BLaER1 treated with 17β-estradiol and CSF1 and Interleukin-3, amounts not matched to agents 10 nM and 100 nM (cell line): ENCODE results near the gene MBNL2.

ENCODE experiments used
- H3K27ac ChIP-seq, 11 experiments: shearing (Covaris generic); formaldehyde crosslinking; 2 replicates each; pipeline ENCODE4 v1.8.1; 2022
- H3K27me3 ChIP-seq, 11 experiments: shearing (Covaris generic); formaldehyde crosslinking; 2 replicates each; pipeline ENCODE4 v1.8.1; 2022
- H3K36me3 ChIP-seq, 11 experiments: shearing (Covaris generic); formaldehyde crosslinking; 2 replicates each; pipeline ENCODE4 v1.8.1; 2022
- H3K4me1 ChIP-seq, 10 experiments: shearing (Covaris generic); formaldehyde crosslinking; 2 replicates each; pipeline ENCODE4 v1.8.1; 2022
- H3K4me2 ChIP-seq, 11 experiments: shearing (Covaris generic); formaldehyde crosslinking; 2 replicates each; pipeline ENCODE4 v1.8.1; 2022
- H3K4me3 ChIP-seq, 10 experiments: shearing (Covaris generic); formaldehyde crosslinking; 2 replicates each; pipeline ENCODE4 v1.8.1; 2022
- H3K9ac ChIP-seq, 11 experiments: shearing (Covaris generic); formaldehyde crosslinking; 2 replicates each; pipeline ENCODE4 v1.8.1; 2022
- H3K9me3 ChIP-seq, 11 experiments: shearing (Covaris generic); formaldehyde crosslinking; replicated peaks in 1 of 11; 2 replicates each; pipeline ENCODE4 v1.8.1; 2022
- H4K20me1 ChIP-seq, 11 experiments: shearing (Covaris generic); formaldehyde crosslinking; 2 replicates each; pipeline ENCODE4 v1.8.1; 2022
- Cebpa-rat ChIP-seq, 11 experiments: shearing (Covaris generic); IDR thresholded peaks; 2 replicates each; pipeline ENCODE4 v1.8.1; 2022

The MBNL2 gene

DNA sequence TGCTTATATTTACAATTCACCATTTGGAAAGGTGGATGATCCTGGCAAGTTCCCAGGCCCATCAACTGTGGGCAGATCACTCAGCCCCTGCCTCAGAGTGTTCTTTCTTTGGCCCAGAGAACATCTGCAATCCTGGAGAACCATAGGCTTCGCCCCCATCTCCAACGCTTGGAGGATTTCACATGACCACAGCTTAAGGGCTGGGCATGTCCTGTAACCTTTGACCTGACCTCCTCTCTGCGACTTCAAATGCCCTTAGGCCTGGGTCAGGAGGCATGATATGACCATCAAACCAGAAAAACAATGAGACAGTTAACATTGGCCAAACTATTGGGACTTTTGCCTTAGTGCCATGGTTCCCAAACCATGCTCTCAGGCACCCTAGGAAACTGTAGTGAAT, 7.2 kb upstream of the MBNL2 start:
- Histone ChIP-seq H3K4me3 (no peak overlapping the region), H3K36me3 (no peaks in the 10 kb centered on the region), H3K27me3 (peaks cover 0 to 15% (median 0%) of the 10 kb centered on the region in 11 experiments; a peak in 4 of 22 replicates), H4K20me1 (peaks cover 0 to 4% (median 0%) of the 10 kb centered on the region in 11 experiments; a peak in 1 of 22 replicates), H3K9me3 (no peaks in the 10 kb centered on the region), H3K27ac (no peak overlapping the region), H3K9ac (no peak overlapping the region), H3K4me1 (peaks cover 23 to 50% (median 39%) of the 10 kb centered on the region in 10 experiments), H3K4me2 (peak overlapping the region; percentile 10 to 70 (median 46); a peak in 21 of 22 replicates)
- TF ChIP-seq Cebpa-rat (IDR thresholded peaks at IDR 0.05) = no peak

DNA sequence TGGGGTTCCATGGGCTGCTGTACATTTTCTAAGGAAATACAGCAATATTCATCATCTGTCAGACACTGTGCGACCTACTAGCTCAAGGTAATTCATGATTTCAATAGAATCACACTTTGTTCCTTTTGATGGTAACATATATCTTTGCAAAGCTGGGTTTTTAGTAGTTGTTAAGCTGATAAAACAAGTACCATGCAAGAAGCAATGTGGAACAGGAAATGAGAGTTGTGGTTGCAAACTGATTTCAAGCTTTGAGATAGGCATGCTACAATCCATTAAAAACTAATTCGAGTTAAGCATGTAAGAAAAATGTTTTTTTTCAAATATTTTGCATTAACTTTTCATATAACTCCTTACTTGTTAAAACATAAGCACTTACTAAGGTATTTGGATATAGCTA, 6.8 kb upstream of the MBNL2 start:
- H3K9me3 ChIP-seq = no peaks in the 10 kb centered on the region
- no peak overlapping the region for H3K9ac ChIP-seq
- H3K4me2 ChIP-seq = peak overlapping the region; percentile 10 to 70 (median 46); a peak in 21 of 22 replicates

DNA sequence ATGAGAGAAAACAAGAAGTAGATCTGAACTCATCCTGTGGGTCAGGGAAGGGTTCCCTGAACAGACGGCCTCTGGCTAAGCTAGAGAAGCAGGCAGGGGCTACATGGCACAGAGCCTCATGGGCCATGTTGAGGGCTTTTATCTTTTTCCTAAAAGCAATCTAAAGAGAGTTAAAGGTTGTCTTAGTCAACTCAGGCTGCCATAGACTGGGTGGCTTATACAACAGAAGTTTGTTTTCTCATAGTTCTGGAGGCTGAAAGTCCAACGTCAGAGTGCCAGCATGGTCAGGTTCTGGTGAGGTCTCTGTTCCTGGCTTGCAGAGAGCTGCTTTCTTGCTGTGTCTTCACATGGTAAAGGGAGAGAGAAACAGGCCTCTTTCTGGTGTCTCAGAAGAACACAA, 2.9 kb upstream of the MBNL2 start:
- H3K36me3 ChIP-seq = no peaks in the 10 kb centered on the region
- H3K4me2 ChIP-seq = no peak overlapping the region
- H3K27ac ChIP-seq = no peak overlapping the region
- TF ChIP-seq Cebpa-rat (IDR thresholded peaks at IDR 0.05) = no peak
- no peak overlapping the region for H3K4me3 ChIP-seq
- peaks cover 21 to 32% (median 28%) of the 10 kb centered on the region in 10 experiments for H3K4me1 ChIP-seq
- H3K9ac ChIP-seq = no peak overlapping the region
- peaks cover 0 to 3% (median 0%) of the 10 kb centered on the region in 11 experiments; a peak in 4 of 22 replicates for H4K20me1 ChIP-seq
- H3K9me3 ChIP-seq = no peaks in the 10 kb centered on the region
- H3K27me3 ChIP-seq = no peaks in the 10 kb centered on the region

More for the DNA sequence above, 6.8 kb upstream of the MBNL2 start:
- H3K4me3 ChIP-seq = no peak overlapping the region
- H4K20me1 ChIP-seq = peaks cover 0 to 4% (median 0%) of the 10 kb centered on the region in 11 experiments; a peak in 1 of 22 replicates
- H3K4me1 ChIP-seq = peaks cover 22 to 46% (median 35%) of the 10 kb centered on the region in 10 experiments
- H3K27me3 ChIP-seq = peaks cover 0 to 14% (median 0%) of the 10 kb centered on the region in 11 experiments; a peak in 4 of 22 replicates
- no peak overlapping the region for H3K27ac ChIP-seq
- no peaks in the 10 kb centered on the region for H3K36me3 ChIP-seq
- no peak for TF ChIP-seq Cebpa-rat (IDR thresholded peaks at IDR 0.05)

DNA sequence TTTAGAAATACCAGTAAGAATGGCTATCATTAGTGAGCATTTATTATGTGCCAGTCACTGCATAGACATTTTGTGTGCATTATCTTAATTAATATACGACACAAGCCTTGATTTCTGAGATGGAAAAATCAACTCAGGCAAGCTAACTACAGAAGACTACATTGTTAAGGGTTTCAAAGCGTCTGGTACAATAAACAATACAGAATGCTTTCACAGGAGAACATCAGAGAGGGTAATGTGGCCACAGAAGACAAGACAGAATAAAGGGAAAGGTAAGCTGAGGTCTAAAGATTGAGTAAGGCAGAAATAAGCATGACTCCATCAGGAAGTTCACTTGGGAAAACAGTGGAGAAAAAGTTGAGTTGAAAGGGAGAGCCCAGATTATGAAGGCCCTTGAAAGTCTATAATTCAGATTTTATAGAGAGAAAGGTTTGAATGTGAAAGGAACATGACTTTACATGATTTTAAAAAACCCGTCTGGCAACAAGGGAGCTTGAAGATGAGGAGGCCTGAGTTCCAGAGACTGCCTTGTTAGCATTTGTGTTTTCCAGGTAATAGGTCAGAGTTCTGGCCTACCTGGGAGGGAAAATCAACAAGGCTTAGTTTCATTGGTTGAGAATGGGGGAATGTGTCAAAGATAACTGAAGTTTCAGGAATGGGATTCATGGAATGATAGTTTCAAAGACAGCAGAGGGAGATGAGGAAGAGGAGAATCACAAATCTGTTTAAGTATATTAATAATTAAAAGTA, 1.8 kb upstream of the MBNL2 start:
- Histone ChIP-seq H4K20me1 (peaks cover 0 to 13% (median 0%) of the 10 kb centered on the region in 11 experiments; a peak in 8 of 22 replicates), H3K4me1 (peaks cover 23 to 32% (median 29%) of the 10 kb centered on the region in 10 experiments), H3K27me3 (no peaks in the 10 kb centered on the region), H3K9me3 (no peaks in the 10 kb centered on the region), H3K27ac (no peak overlapping the region), H3K36me3 (no peaks in the 10 kb centered on the region), H3K9ac (no peak overlapping the region), H3K4me2 (no peak overlapping the region), H3K4me3 (no peak overlapping the region)
- no peak for TF ChIP-seq Cebpa-rat (IDR thresholded peaks at IDR 0.05)

DNA sequence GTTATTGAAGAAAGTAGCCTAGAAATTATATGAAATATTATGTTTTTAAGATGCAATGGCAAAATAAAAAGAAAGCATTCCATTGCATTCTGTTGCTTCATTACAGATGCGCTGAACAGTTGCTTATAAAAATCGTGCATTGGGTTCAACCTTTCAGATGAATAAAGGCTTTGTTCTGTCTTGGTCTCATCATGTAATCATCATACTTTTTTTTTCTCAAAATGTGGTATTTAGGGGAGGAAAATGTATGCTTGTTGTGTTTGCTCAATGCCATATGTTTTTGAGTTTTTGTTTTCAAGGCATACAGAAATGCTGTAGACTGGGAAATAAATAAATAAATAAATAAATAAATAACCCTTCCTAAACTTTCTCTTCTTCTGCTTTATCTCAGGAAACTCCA, 1.1 kb upstream of the MBNL2 start:
- no peak overlapping the region for H3K4me3 ChIP-seq
- no peak for TF ChIP-seq Cebpa-rat (IDR thresholded peaks at IDR 0.05)
- H3K27me3 ChIP-seq = no peaks in the 10 kb centered on the region
- no peaks in the 10 kb centered on the region for H3K9me3 ChIP-seq
- peak overlapping the region in 9 of 11 experiments; percentile 24 to 99 (median 96); a peak in 14 of 22 replicates for H3K4me2 ChIP-seq
- no peak overlapping the region for H3K27ac ChIP-seq
- no peaks in the 10 kb centered on the region for H3K36me3 ChIP-seq
- H3K9ac ChIP-seq = no peak overlapping the region
- H4K20me1 ChIP-seq = peaks cover 0 to 20% (median 4%) of the 10 kb centered on the region in 11 experiments; a peak in 10 of 22 replicates
- peaks cover 28 to 33% (median 32%) of the 10 kb centered on the region in 10 experiments for H3K4me1 ChIP-seq

DNA sequence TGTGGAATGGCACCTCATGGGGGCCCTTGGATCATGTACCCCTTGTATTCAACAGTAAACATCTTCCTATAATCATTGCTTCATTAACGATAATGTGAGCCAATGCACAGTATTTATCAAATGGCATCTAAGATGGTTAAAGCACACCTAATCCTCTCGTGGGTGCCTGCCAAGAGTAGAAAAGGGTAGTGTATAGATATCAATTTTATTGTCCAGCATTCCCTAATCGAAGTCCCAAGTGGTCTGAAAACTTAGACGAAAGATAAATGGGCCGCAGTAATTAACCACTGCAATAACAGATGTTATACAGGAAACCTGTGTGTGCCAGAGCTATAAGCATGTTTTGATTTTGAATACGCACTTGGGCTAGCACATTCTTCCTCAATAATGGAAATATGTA, 667 bp upstream of the MBNL2 start:
- TF ChIP-seq Cebpa-rat (IDR thresholded peaks at IDR 0.05) = no peak
- Histone ChIP-seq H3K27ac (peak overlapping the region in 10 of 11 experiments; percentile 22 to 86 (median 59); a peak in 15 of 22 replicates), H4K20me1 (peaks cover 0 to 24% (median 5%) of the 10 kb centered on the region in 11 experiments; a peak in 10 of 22 replicates), H3K36me3 (no peaks in the 10 kb centered on the region), H3K27me3 (no peaks in the 10 kb centered on the region), H3K9ac (peak overlapping the region in 10 of 11 experiments; percentile 73 to 86 (median 82); a peak in 14 of 22 replicates), H3K4me2 (peak overlapping the region; percentile 24 to 99 (median 97)), H3K9me3 (no peaks in the 10 kb centered on the region), H3K4me1 (peaks cover 33 to 38% (median 36%) of the 10 kb centered on the region in 10 experiments), H3K4me3 (peak overlapping the region in 8 of 10 experiments; percentile 72 to 84 (median 76); a peak in 14 of 20 replicates)

DNA sequence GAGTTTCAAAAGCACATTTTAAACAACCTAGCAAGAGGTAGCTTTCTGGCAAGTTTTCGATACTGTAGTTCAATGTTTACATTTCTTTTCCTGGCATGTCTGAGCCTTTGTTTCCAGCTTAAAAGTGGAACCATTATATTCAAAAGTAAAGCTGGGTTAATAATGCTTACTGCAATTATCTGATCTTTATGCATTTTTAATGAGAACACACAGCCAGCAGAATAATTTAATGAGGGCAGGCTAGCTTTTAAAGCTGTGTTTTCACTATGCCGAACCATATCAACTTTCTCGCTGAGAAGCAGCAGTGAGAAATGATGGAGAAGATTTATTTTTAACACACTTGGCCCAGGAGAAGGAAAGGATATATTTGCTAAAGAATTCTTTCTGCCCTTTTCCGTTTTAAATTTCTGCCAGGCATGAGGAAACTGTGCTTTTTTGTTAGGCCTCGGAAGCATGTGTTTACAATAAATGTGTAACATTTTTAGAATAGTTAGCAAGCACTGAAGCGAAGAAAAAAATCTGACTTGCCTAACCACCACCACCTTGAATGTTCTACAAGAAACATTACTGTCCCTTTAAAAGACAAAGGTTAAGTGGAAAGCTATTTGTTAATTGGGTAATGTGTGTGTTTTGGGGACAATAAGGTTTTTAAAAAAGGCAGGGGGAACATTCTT, 1.0 kb downstream of the MBNL2 start:
- Histone ChIP-seq H3K36me3 (no peaks in the 10 kb centered on the region), H3K27ac (peak overlapping the region; percentile 63 to 86 (median 79)), H3K27me3 (no peaks in the 10 kb centered on the region), H4K20me1 (peaks cover 0 to 41% (median 5%) of the 10 kb centered on the region in 11 experiments; a peak in 12 of 22 replicates), H3K4me3 (peak overlapping the region; percentile 70 to 84 (median 74)), H3K4me2 (peak overlapping the region; percentile 95 to 99 (median 98)), H3K9ac (peak overlapping the region; percentile 73 to 86 (median 83)), H3K4me1 (peaks cover 43 to 54% (median 49%) of the 10 kb centered on the region in 10 experiments), H3K9me3 (no peaks in the 10 kb centered on the region)
- TF ChIP-seq Cebpa-rat (IDR thresholded peaks at IDR 0.05) = 0 out of 22 replicates have a peak, but pooled peaks of 1 of the 11 experiments have one; percentile 31

DNA sequence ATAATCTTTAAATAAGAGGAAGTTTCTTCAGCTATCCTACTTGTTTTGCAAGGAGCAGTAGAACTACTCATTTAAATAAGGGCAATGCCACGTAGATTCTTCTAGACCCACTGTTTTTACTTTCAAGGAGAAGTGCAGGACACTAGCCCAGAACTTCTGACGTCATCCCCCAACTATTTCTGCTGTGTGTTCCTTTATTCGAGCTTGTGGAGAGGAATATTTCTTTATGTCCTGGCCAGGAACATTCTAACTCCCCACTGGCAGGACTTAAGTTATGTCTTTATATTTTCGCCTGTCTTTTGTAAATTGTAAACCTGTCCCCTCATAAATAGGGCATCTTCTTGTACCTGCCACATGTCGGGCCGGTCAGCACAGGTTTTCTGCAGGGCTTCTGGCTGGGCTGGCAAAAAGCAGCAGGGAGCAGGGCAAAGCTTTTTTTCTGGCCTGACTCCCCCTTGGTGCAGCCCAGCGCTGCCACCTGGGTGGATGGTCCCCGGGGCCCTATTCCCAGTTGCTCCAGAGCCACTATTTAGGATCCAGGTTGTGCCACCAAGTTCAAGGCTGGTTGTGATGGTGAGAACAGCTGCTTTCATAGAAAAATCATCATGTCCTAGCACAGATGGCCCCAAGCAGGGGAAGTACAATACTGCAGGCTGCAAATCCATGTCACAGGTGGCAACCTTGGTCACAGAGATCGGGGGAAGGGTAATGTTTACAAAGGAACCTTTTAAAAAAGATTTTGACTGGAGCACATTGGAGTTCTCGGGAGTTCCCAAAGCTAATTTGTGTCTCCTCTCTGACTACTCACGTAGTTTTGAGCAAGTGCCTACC, 1.8 kb downstream of the MBNL2 start:
- Histone ChIP-seq H3K4me3 (peak overlapping the region; percentile 70 to 84 (median 74)), H3K36me3 (peaks cover 0 to 4% (median 0%) of the 10 kb centered on the region in 11 experiments; a peak in 2 of 22 replicates), H3K27me3 (no peaks in the 10 kb centered on the region), H3K27ac (peak overlapping the region; percentile 63 to 86 (median 79)), H3K9ac (peak overlapping the region; percentile 73 to 86 (median 83)), H3K4me1 (peaks cover 43 to 54% (median 49%) of the 10 kb centered on the region in 10 experiments), H3K9me3 (no peaks in the 10 kb centered on the region; a peak in 1 of 22 replicates), H3K4me2 (peak overlapping the region; percentile 95 to 99 (median 98)), H4K20me1 (peaks cover 0 to 49% (median 5%) of the 10 kb centered on the region in 11 experiments; a peak in 12 of 22 replicates)
- no peak; a peak in 1 of 22 replicates for TF ChIP-seq Cebpa-rat (IDR thresholded peaks at IDR 0.05)
